Body of pancreas (tissue), 4 donors: Measurements from ENCODE around the gene TMEM170A. TPM values are rescaled to one million over a fixed set of nuclear protein-coding genes. Genes with fewer than 3 reads are reported as not detected.

ENCODE experiments used
- ATAC-seq: fragments of 150-250 bp; one replicate; pipeline ENCODE4 v1.9.1; 2016
- DNase-seq, 4 donors: peaks; one replicate each; pipeline ENCODE4 v3.0.0-alpha.2; 2019
- H3K27ac ChIP-seq, 4 donors: fragments of 200-600 bp; sonication (generic); 1 replicate in 3 of 4; 2 replicates in 1 of 4; pipeline versions ENCODE4 v1.5.1 to v1.6.1; 2016 to 2019; ENCODE audit warnings: mild to moderate bottlenecking in 1 of 4, mixed read lengths in 1 of 4, moderate library complexity in 1 of 4
- H3K27me3 ChIP-seq, 2 donors: fragments of 200-600 bp; sonication (generic); one replicate each; pipeline ENCODE4 v1.6.0; 2016; ENCODE audit warnings: mild to moderate bottlenecking in 1 of 2
- H3K36me3 ChIP-seq, 2 donors: fragments of 200-600 bp; sonication (generic); replicated peaks in 1 of 2; 2 replicates each; pipeline ENCODE4 v1.5.1; 2016; ENCODE audit warnings: low read depth in 2 of 2; ENCODE audit not compliant: insufficient read depth in 1 of 2
- H3K4me1 ChIP-seq: fragments of 200-600 bp; sonication (generic); one replicate; pipeline ENCODE4 v1.6.0; 2016
- H3K4me3 ChIP-seq, 2 donors: fragments of 200-600 bp; sonication (generic); 1 replicate in 1 of 2; 2 replicates in 1 of 2; pipeline ENCODE4 v1.5.1; 2016 to 2019
- H3K9me3 ChIP-seq, 3 donors: fragments of 200-600 bp; sonication (generic); 1 replicate in 2 of 3; 2 replicates in 1 of 3; pipeline ENCODE4 v1.5.1; 2016
- POLR2A ChIP-seq, 3 donors: fragments of 450-650 bp; IDR thresholded peaks; one replicate each; pipeline ENCODE4 v1.6.1; 2016; ENCODE audit warnings: antibody characterized with exemption in 3 of 3, mild to moderate bottlenecking in 2 of 3
- WGBS, 2 donors: methylation state at CpG; one replicate each; pipeline ENCODE4 v1.1.5; 2017; 5-methylcytosine and 5-hydroxymethylcytosine counted together
- intact Hi-C: fragments of 100-400 bp; cut with DNase I; formaldehyde crosslinking; loops from one replicate; pipeline ENCODE4 v1.15.1; 2023
- total RNA-seq, 2 donors: library from RNA; depleted of rRNA; stranded (reverse); fragments of >200 nt; gene quantifications; one replicate each; pipeline ENCODE4 v1.1.0, GENCODE V29; 2016
- TF ChIP-seq, protein P1 (sequence below), 7 experiments: fragments of 450-650 bp in 4 of 7; fragments of 200-600 bp in 3 of 7; sonication (generic) in 3 of 7; IDR thresholded peaks; one replicate each; pipeline ENCODE4 v1.5.1; 2016 to 2019; ENCODE audit warnings: antibody characterized with exemption in 7 of 7

The TMEM170A gene
- total RNA-seq, 2 donors from 2014 or later = 17.1 TPM

- Histone ChIP-seq H3K4me3 (no peak overlapping the region), H3K27me3 (no peaks in the 10 kb centered on the region), H3K4me1 (no peaks in the 10 kb centered on the region), H3K27ac (no peak overlapping the region), H3K36me3 (no peaks in the 10 kb centered on the region), H3K9me3 (no peaks in the 10 kb centered on the region)
- intact Hi-C loops = no loop called here
- no peak for TF ChIP-seq POLR2A (IDR thresholded peaks at IDR 0.05)
- TF ChIP-seq, protein P1, sequence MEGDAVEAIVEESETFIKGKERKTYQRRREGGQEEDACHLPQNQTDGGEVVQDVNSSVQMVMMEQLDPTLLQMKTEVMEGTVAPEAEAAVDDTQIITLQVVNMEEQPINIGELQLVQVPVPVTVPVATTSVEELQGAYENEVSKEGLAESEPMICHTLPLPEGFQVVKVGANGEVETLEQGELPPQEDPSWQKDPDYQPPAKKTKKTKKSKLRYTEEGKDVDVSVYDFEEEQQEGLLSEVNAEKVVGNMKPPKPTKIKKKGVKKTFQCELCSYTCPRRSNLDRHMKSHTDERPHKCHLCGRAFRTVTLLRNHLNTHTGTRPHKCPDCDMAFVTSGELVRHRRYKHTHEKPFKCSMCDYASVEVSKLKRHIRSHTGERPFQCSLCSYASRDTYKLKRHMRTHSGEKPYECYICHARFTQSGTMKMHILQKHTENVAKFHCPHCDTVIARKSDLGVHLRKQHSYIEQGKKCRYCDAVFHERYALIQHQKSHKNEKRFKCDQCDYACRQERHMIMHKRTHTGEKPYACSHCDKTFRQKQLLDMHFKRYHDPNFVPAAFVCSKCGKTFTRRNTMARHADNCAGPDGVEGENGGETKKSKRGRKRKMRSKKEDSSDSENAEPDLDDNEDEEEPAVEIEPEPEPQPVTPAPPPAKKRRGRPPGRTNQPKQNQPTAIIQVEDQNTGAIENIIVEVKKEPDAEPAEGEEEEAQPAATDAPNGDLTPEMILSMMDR (IDR thresholded peaks at IDR 0.05) = no peak
- DNase-seq (no peak), ATAC-seq (no peak)
- WGBS, 2 donors = 62 to 73% methylated on average over 11 to 14 of the region's 14 CpGs
These were observed 18.1 kb upstream of the TMEM170A start for GRCh38 chr16:75482434-75483205.

GRCh38 chr16:75481475-75481874 lies 17.0 kb upstream of the TMEM170A start:
- Histone ChIP-seq H3K27me3 (no peaks in the 10 kb centered on the region), H3K9me3 (no peaks in the 10 kb centered on the region), H3K4me1 (no peaks in the 10 kb centered on the region), H3K36me3 (no peaks in the 10 kb centered on the region), H3K27ac (no peak overlapping the region), H3K4me3 (no peak overlapping the region)
- no peak for TF ChIP-seq POLR2A (IDR thresholded peaks at IDR 0.05)
- TF ChIP-seq, protein P1 (IDR thresholded peaks at IDR 0.05) = no peak
- 61 to 78% methylated on average over 7 of the region's 7 CpGs for WGBS, 2 donors
- no peak for DNase-seq
- intact Hi-C loops = no loop called here
- no peak for ATAC-seq

- ATAC-seq = no peak
- Histone ChIP-seq H3K4me1 (no peaks in the 10 kb centered on the region), H3K27ac (no peak overlapping the region), H3K36me3 (no peaks in the 10 kb centered on the region), H3K9me3 (no peaks in the 10 kb centered on the region), H3K4me3 (no peak overlapping the region), H3K27me3 (no peaks in the 10 kb centered on the region)
- 92 to 94% methylated on average over 34 to 47 of the region's 47 CpGs for WGBS, 2 donors
- TF ChIP-seq, protein P1 (IDR thresholded peaks at IDR 0.05) = no peak
- TF ChIP-seq POLR2A (IDR thresholded peaks at IDR 0.05) = no peak
- intact Hi-C loops = no loop called here
- DNase-seq = no peak
These were observed 15.0 kb upstream of the TMEM170A start for GRCh38 chr16:75479421-75479990.

DNA sequence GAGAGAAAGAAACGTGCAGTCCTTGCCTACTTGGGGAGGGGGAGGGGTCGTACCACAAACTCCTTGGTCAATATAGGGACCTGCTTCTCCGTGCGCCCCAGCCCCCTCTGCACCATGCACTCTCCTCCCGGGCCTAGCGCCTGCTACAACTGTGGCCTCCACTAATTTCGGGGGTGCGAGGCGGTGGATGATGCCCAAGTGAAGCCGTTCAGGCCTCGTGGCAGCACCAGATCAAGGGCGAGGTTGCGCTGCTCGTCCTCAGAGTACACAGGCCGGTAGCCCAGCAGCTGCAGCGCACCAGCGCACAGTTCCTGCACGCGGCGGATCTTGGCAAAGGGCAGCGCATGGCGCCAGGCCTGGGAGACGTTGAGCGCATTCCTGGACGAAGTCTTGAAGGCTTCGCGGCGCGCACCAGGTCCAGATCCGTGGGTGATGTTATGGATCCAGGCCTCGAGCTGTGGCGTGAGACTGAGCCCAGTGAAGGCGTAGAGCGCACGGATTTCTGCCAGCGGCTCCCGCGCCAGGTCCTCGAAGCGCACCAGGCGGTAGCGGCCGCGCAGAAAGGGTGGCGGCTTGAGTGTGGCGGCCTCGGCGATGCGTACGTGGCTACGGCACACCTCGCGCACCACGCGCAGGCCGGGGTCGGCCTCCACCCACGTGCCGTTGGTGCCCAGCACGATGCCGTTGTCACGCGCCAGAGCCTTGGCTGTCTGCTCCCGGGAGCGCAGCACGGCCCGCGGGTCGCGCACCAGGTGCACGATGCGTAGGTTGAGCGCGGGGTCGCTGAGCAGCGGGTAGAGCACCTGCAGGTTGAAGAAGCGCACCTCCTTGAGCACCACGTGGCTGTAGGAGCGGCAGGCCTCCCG lies 14.2 kb upstream of the TMEM170A start:
- TF ChIP-seq, protein P1 (IDR thresholded peaks at IDR 0.05) = no peak
- no peak for TF ChIP-seq POLR2A (IDR thresholded peaks at IDR 0.05)
- no peak overlapping the region for H3K4me3 ChIP-seq
- intact Hi-C loops = no loop called here
- DNase-seq = no peak
- H3K36me3 ChIP-seq = no peaks in the 10 kb centered on the region
- no peak overlapping the region for H3K27ac ChIP-seq
- no peaks in the 10 kb centered on the region for H3K27me3 ChIP-seq
- H3K9me3 ChIP-seq = no peaks in the 10 kb centered on the region
- 90 to 92% methylated on average over 37 to 80 of the region's 80 CpGs for WGBS, 2 donors
- no peaks in the 10 kb centered on the region for H3K4me1 ChIP-seq
- ATAC-seq = no peak
